MM.1S (cell line): ENCODE results near the gene VPS35L.

Experiments used
- DNase-seq: peaks from one replicate; pipeline ENCODE4 v3.0.0-alpha.2; 2015
- H2AFZ ChIP-seq: fragments of 300-600 bp; sonication (generic); 2 replicates; pipeline ENCODE4 v1.6.0; 2016; ENCODE audit warnings: antibody characterized with exemption, low read length
- H3F3A ChIP-seq: fragments of 300-600 bp; sonication (generic); 2 replicates; pipeline ENCODE4 v1.6.1; 2016; ENCODE audit warnings: mild to moderate bottlenecking, antibody characterized with exemption, low read length, moderate library complexity, mixed read lengths; ENCODE audit not compliant: insufficient read depth
- H3K27ac ChIP-seq: fragments of 300-600 bp; sonication (generic); 2 replicates; pipeline ENCODE4 v1.5.1; 2016; ENCODE audit warnings: mild to moderate bottlenecking, low read length
- H3K27me3 ChIP-seq: fragments of 300-600 bp; sonication (generic); replicated peaks from 2 replicates; pipeline ENCODE4 v1.6.0; 2016; ENCODE audit warnings: low read length; ENCODE audit not compliant: insufficient read depth
- H3K36me3 ChIP-seq: fragments of 300-600 bp; sonication (generic); replicated peaks from 2 replicates; pipeline ENCODE4 v1.6.1; 2016; ENCODE audit warnings: mild to moderate bottlenecking, low read length, mixed read lengths; ENCODE audit not compliant: insufficient read depth
- H3K4me1 ChIP-seq: fragments of 300-600 bp; sonication (generic); 2 replicates; pipeline ENCODE4 v1.6.1; 2016; ENCODE audit warnings: low read length, mixed read lengths
- H3K4me2 ChIP-seq: fragments of 300-600 bp; sonication (generic); 2 replicates; pipeline ENCODE4 v1.6.0; 2016; ENCODE audit warnings: low read depth, low read length
- H3K4me3 ChIP-seq: fragments of 300-600 bp; sonication (generic); 2 replicates; pipeline ENCODE4 v1.5.1; 2016; ENCODE audit warnings: low read length, mixed read lengths
- H3K79me2 ChIP-seq: fragments of 300-600 bp; sonication (generic); 2 replicates; pipeline ENCODE4 v1.6.1; 2016; ENCODE audit warnings: mixed run types, low read length, mixed read lengths
- H3K9ac ChIP-seq: fragments of 300-600 bp; sonication (generic); 2 replicates; pipeline ENCODE4 v1.6.1; 2016; ENCODE audit warnings: low read length, mixed read lengths
- H3K9me2 ChIP-seq: fragments of 300-600 bp; sonication (generic); replicated peaks from 2 replicates; pipeline ENCODE4 v1.6.1; 2016; ENCODE audit warnings: mild to moderate bottlenecking, low read length, mixed read lengths; ENCODE audit not compliant: insufficient read depth
- H3K9me3 ChIP-seq: fragments of 300-600 bp; sonication (generic); replicated peaks from 2 replicates; pipeline ENCODE4 v1.6.1; 2016; ENCODE audit warnings: mild to moderate bottlenecking, low read length, mixed read lengths; ENCODE audit not compliant: insufficient read depth
- H4K20me1 ChIP-seq: fragments of 300-600 bp; sonication (generic); 2 replicates; pipeline ENCODE4 v1.6.1; 2016; ENCODE audit warnings: mild to moderate bottlenecking, low read length, moderate library complexity, mixed read lengths; ENCODE audit not compliant: insufficient read depth
- CTCF ChIP-seq: fragments of 300-600 bp; sonication (generic); IDR thresholded peaks from 2 replicates; pipeline ENCODE4 v1.5.1; 2016; ENCODE audit warnings: antibody characterized with exemption, low read length, mixed read lengths
- EZH2 ChIP-seq: fragments of 300-600 bp; sonication (generic); optimal IDR thresholded peaks from 2 replicates; pipeline ENCODE3; 2017; ENCODE audit warnings: low read depth, mild to moderate bottlenecking, antibody characterized with exemption, low read length, mixed read lengths
- EZH2phosphoT487 ChIP-seq: fragments of 300-600 bp; sonication (generic); IDR thresholded peaks from 2 replicates; pipeline ENCODE4 v1.6.1; 2018; ENCODE audit warnings: antibody characterized with exemption, low read length

VPS35L gene

DNA sequence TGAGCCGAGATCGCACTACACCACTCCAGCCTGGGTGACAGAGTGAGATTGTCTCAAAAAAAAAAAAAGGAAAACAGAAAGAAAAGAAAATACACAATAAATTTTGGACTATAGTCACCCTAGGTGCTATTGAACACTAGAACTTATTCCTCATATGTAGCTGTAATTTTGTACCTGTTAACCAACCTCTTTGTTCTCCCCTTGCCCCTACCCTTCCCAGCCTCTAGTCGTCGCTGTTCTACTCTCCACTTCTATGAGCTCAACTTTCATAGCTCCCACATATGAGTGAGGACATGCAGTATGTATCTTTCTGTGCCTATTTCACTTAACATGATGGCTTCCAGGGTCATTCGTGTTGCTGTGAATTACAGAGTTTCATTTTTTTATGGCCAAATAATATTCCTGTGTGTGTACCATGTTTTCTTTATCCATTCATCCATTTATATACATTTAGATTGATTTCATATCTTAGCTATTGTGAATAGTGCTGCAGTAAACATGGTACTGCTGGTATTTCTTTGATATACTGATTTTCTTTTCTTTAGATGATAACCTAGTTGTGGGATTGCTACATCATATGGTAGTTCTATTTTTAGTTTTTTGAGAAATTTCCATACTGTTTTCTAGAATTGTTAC lies 28.3 kb downstream of the VPS35L start:
- peak; percentile 39 for DNase-seq
- Histone ChIP-seq H3K27ac (no peak overlapping the region), H3K9me3 (no peaks in the 10 kb centered on the region), H3K4me2 (no peak overlapping the region), H3K4me3 (no peak overlapping the region), H3K36me3 (no peaks in the 10 kb centered on the region), H2AFZ (no peak overlapping the region), H3K27me3 (no peaks in the 10 kb centered on the region), H3K9ac (no peak overlapping the region), H4K20me1 (no peaks in the 10 kb centered on the region), H3K9me2 (no peaks in the 10 kb centered on the region), H3K4me1 (no peaks in the 10 kb centered on the region), H3F3A (no peaks in the 10 kb centered on the region), H3K79me2 (no peaks in the 10 kb centered on the region)
- TF ChIP-seq EZH2: no peak
- peak; percentile 93 for TF ChIP-seq CTCF
- TF ChIP-seq EZH2phosphoT487: no peak

DNA sequence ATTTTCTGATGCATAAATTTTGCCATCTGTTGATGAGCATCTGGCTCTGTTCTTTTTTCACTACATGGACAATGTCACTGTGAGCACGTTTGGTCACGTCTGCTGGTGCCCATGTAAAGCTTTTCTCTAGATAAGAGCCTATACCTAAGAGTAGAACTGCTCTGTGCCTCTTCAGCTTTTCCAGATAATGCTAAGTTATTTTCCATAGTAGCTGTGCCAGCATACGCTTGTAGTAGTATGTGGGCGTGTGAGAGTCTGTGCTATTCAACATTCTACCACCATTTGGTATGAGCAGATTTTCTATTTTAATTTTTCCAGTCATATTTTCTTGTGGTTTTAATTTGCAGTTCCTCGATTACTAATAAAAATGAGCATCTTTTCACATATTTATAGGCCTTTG lies 33.2 kb downstream of the VPS35L start:
- Histone ChIP-seq H3K9me3 (no peaks in the 10 kb centered on the region), H3K4me2 (no peak overlapping the region)
- no peak for DNase-seq

GRCh38 chr16:19589106-19589505 lies 33.6 kb downstream of the VPS35L start:
- H3K9ac ChIP-seq: no peak overlapping the region
- no peak overlapping the region for H3K4me3 ChIP-seq
- H3K79me2 ChIP-seq: no peaks in the 10 kb centered on the region
- no peaks in the 10 kb centered on the region for H3K9me2 ChIP-seq
- no peak overlapping the region for H3K27ac ChIP-seq
- no peaks in the 10 kb centered on the region for H3K9me3 ChIP-seq
- H3F3A ChIP-seq: no peaks in the 10 kb centered on the region
- H4K20me1 ChIP-seq: no peaks in the 10 kb centered on the region
- no peaks in the 10 kb centered on the region for H3K36me3 ChIP-seq
- TF ChIP-seq EZH2: no peak
- no peak for TF ChIP-seq CTCF
- no peak for TF ChIP-seq EZH2phosphoT487
- H3K4me2 ChIP-seq: no peak overlapping the region
- no peaks in the 10 kb centered on the region for H3K27me3 ChIP-seq
- no peak for DNase-seq
- no peak overlapping the region for H2AFZ ChIP-seq
- no peaks in the 10 kb centered on the region for H3K4me1 ChIP-seq

More for the DNA sequence above, 33.2 kb downstream of the VPS35L start:
- TF ChIP-seq CTCF: no peak
- TF ChIP-seq EZH2phosphoT487: no peak
- no peak for TF ChIP-seq EZH2
- Histone ChIP-seq H3K9me2 (no peaks in the 10 kb centered on the region), H3K9ac (no peak overlapping the region), H3K27ac (no peak overlapping the region), H4K20me1 (no peaks in the 10 kb centered on the region), H3K4me1 (no peaks in the 10 kb centered on the region), H3K27me3 (no peaks in the 10 kb centered on the region), H3K79me2 (no peaks in the 10 kb centered on the region), H2AFZ (no peak overlapping the region), H3K4me3 (no peak overlapping the region), H3K36me3 (no peaks in the 10 kb centered on the region), H3F3A (no peaks in the 10 kb centered on the region)
